Hypothalamus (tissue), 51 donors: ENCODE data around the gene AMN1.
"Not testable (repeated sequence)": the region's sequence is repeated elsewhere in the genome, so short reads cannot be mapped to it uniquely, and the experiment has no call there.

ENCODE experiments used
- DNase-seq, 51 donors: peaks; one replicate each; lab custom pipeline; 2025; lab: John Stamatoyannopoulos, UW

Gene AMN1

GRCh38 chr12:31687101-31687527 lies 41.7 kb downstream of the AMN1 start:
- no peak for DNase-seq

GRCh38 chr12:31685801-31686200 lies 43.0 kb downstream of the AMN1 start:
- DNase-seq, result no peak

- peak in 10 of 51 donors; percentile 1 to 22 (median 2) for DNase-seq
Measured at GRCh38 chr12:31682136-31682962, 46.5 kb downstream of the AMN1 start.

DNA sequence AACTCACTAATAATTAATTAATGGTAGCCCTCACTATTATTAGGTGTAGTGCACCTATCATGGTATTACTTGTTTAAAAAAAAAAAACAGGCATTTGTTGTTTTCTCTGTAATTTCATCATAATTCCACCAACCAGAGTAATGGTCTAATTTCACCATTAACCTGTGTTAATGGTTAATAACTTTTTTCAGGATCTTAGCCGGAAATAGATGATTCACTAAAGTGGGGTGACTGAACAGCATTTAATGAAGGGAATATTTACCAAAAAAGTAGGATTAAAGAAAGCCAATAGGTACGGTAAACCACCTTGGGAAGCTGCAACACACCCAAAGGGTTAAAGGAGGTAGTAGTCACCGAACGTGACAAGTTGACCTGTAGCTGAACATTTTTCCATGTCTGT lies 56.3 kb downstream of the AMN1 start:
- DNase-seq, result no peak

DNA sequence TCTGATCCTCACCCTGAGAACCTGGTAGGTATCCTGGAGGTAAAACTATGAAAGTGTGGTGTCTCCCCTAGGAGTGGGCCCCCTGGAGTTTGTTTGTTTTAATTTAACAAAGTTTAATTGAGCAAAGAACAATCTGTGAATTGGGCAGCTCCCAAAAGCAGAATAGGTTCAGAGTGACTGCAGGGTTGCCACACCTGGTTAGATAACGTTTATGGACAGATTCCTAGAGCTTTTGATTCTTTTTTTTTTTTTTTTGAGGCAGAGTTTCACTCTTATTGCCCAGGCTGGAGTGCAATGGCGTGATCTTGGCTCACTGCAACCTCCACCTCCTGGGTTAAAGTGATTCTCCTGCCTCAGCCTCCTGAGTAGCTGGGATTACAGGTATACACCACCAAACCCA lies 59.2 kb downstream of the AMN1 start:
- not testable (repeated sequence) for DNase-seq

DNA sequence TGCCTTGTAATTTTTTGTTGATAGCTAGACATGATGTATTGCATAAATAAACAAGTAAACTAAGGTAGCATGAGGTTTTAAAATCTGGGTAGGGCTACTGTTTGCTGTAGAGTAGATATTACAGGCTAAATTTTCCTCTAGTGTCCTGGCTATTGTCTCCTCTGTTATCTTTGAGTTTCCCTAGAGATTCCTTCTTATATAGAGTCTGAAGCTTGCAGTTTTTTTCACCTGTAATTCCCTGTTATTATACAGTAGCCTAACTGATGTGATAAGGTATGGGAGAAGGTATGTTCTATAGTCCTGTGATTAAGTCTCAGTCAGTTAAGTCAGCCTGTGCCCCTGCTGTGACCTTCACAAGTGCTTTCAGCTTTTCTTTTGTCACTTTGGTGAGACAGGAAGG lies 59.8 kb downstream of the AMN1 start:
- no peak for DNase-seq

GRCh38 chr12:31664038-31664437 lies 64.8 kb downstream of the AMN1 start:
- no peak for DNase-seq

DNA sequence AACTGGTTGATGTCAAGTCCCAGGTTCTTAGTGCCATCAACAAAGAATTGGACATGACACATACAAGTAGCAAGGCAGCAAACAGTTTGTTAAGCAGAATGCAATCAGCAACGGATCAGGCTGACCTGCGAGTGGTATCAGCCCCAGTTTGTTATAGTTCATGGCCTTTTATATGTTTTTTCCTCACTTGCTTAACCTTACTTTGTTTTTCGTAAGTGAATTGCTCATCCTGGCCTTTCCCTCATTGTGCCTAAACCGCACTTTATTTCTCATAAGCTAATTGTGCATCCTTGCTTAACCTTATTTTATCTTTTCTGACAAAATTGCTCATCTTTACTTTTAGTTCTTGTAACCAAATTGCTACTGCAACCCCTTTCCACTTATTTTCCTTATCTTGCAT lies 65.2 kb downstream of the AMN1 start:
- no peak for DNase-seq

DNA sequence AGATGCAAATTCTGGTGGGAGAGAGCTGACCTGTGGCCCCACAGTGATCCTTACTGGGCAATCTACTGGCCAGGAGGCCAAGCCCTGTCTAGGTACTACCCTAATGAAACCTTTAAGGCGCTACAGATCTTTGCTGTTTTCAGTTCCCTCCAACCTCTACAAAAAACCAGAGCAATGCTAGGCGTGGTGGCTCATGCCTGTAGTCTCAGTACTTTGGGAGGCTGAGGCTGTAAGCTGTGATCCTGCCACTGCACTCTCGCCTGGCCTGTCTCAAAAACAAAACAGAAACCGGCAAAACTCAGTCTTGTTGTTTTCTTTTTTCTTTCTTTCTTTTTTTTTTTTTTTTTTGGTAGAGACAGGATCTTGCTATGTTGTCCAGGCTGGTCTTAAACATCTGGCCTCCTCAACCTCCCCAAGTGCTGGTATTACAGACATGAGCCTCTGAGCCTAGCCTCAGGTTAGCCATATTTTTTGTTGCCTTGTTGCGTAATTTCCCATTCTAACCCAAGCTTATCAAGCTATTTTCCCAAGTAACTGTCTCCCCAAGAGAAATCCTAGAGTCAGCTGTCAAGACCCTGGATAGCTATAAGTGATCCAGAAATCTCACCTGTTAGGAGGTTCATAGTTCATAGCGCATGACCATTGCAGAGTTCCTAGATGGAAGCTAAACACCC lies 66.5 kb downstream of the AMN1 start:
- no peak for DNase-seq

DNA sequence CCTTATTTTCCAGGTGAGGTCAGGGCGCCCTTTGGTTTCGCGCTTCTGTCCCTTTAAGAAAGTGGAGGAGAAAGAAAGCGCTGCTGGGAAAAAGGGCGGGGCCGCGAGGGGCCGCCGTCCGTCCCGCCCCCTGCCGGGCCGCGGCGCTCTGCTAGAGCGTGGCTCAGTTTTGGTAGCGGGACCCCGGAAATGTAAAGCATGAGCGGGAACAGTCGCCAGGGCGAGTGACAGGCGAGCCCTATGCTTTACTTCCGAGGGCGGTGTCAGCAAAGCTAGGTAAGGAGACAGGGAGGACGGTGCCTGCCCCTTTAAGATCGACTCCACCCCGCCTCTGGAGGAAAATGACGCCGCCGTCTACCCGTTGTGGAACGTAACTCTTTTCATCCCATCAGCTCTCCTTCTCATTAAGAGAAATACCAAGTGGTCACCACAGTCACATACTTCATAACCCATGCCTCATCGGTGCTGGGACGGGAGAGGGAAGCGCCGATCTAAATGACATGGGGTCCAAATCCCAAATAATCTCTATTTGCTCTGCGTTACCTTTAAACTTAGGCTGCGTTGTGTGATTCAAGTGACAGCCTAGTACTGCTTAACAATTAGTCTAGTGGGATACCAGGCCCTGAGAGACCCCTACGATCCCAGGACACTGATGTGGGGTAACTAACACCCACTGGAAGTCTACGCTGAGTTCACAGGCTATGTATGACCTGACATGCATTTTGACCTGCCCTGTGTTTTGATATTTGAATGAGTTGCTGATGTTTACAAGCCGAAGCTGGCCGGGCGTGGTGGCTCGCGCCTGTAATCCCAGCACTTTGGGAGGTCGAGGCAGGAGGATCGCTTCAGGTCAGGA lies 69.5 kb downstream of the AMN1 start, which contains the start of gene ETFBKMT:
ETFBKMT (plus strand) TSS at position 602 of the 856 bp plus-strand sequence. CDS start 2,266 bp downstream, outside the sequence.
- peak; percentile 44 to 96 (median 83) for DNase-seq

DNA sequence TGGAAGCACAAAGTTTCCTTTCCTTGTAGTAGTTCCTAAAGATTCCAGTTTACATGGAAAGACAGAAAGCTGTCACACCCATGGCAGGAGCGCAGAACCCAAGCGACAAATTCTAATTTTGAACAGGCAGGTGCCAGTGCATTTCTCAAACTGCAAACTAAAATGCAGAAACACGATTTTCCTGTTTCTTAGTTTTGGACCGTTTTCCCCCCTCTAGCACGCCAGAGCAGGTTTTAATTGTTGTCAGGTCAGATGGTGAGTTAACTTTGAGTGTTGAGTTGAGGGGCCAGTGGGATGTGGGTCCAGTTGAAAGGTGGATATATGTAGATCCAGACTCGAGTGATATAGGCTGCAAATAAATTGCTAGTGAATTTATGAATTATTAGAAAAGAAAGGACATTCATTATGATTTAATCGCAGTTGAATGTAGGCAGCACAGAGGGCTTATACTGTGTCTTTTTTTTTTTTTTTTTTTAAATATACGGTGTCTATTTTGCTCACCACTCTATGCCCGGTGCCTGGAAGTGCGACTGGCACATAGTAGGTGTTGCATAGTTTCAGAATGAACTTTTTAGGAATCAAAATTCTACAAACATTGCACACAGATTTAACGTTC lies 70.2 kb downstream of the AMN1 start:
- peak in 1 of 51 donors; percentile 56 for DNase-seq

- DNase-seq, result no peak
Measured at GRCh38 chr12:31655792-31656191, 73.0 kb downstream of the AMN1 start.

DNA sequence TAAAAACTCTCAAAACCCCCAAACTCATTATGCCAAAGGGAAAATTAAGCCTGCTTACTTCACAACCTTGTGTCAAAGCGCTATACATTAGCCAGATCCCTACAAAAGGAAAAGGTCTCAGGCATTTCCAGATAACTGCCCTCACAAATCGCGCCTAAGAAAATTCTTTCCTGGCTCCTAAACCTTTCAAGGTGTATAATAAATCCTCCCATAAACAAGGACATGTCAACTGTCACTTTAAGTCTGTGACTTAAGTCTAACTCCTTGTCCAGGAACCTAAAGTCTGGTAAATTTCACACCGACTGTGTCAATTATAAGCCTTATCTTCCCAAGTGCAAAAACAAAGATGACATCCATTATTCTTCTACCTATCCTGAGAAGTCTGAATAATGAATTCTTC lies 73.6 kb downstream of the AMN1 start:
- no peak for DNase-seq

DNA sequence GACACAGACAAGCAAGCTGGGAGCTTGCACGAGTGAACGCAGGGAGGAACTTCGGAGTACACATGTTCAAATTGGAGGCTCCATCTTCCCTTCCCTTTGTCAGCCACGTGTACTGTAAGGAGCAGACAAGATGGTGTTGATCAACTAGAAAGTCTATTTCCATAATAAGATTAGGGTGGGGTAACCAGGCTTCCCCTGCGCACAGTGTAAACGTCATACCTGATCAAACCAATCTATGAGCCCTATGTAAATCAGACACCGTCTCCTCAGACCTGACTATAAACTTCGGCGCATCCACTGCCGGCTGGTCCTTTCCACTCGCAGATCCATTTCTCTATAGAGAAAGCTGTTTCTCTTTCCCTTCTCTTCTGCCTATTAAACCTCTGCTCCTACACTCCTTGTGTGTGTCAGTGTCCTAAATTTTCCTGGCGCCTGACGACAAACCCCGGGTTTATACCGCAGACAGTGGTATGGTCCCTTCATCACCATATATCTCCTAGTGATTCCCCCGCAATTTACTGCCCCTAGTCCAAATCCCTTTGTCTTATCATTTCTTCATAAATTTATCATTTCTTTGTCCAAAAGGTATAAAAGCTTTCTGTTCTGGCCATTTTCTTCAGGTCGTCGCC lies 76.8 kb downstream of the AMN1 start:
- no peak for DNase-seq

GRCh38 chr12:31650918-31651317 lies 77.9 kb downstream of the AMN1 start:
- DNase-seq, result no peak

DNA sequence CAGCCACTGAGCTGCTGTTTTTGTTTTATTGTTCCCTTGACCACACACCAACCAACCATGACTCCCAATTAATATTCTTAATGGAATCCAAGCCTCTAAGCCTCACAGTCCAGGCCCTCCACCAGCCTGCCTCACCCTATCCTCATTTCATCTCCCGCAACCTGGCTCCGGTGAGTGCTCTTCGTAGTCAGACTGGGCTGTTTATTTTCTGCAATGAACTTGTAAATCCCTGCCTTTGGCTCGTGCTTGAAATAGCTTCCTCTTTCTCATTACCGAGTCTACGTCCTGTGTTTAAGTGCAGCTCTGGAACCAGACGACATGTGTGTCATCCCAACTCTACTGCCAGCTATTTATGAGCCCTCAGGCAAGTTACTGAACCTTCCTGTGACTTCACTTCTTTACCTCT lies 81.7 kb downstream of the AMN1 start:
- no peak for DNase-seq

- DNase-seq, result no peak
Measured at GRCh38 chr12:31645924-31646323, 82.9 kb downstream of the AMN1 start.

DNA sequence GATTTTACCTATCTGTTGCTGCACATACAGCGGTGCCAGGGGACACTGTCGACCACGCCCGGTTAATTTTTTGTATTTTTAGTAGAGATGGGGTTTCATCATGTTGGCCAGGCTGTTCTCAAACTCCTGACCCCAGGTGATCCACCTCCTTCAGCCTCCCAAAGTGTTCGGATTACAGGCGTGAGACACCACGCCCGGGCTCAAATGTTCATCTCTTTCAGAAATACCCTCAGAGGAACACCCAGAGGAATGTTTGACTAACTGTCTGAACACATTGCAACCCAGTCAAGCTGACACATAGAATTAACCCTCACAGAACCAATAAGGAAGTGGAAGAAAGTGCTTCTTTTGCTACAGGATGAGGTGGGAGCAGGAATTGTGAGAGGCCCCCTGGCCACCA lies 84.3 kb downstream of the AMN1 start:
- no peak for DNase-seq

- no peak for DNase-seq
Measured at GRCh38 chr12:31641509-31642090, 87.2 kb downstream of the AMN1 start.

DNA sequence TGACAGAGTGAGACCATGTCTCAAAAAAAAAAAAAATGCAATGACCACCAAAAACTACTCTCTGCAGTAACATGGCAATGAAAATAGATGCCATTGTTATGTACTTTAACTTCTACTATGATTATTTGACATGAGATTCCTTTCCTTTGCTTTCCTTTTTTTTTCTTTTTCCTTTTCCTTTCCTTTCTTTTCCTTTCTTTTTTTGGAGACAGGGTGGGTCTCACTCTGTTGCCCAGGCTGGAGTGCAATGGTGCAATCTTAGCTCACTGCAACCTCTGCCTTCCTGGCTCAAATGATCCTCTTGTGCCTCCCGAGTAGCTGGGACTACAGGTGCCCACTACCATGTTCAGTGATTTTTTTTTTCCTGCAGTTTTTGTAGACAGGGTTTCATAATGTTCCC lies 94.2 kb downstream of the AMN1 start:
- DNase-seq, result no peak
